Activated naive CD4-positive, alpha-beta T cell treated with anti-CD3 and anti-CD28 coated beads, Interleukin-2, amount 10 ng/mL, durations not matched to agents 7 days and 5 days (primary cell): ENCODE results near the gene ELSPBP1.
A peak's percentile ranks its signal among the peaks of the same experiment; 100 is the strongest.

Experiments used
- CTCF ChIA-PET: fragments of 350-600 bp; sonication (Branson Sonifier 250); formaldehyde crosslinking; loops from one replicate; lab custom pipeline; 2021; ENCODE audit warnings: antibody characterized with exemption; lab: Charles Lee
- DNase-seq: peaks from one replicate; pipeline ENCODE4 v3.0.0-alpha.2; 2020
- H3K27ac Mint-ChIP-seq: one replicate; pipeline ENCODE4 v1.8.0; 2021; ENCODE audit warnings: mild to moderate bottlenecking, moderate library complexity, mixed read lengths
- H3K27me3 Mint-ChIP-seq: one replicate; pipeline ENCODE4 v1.8.0; 2021; ENCODE audit warnings: mild to moderate bottlenecking, mixed read lengths
- H3K36me3 Mint-ChIP-seq: one replicate; pipeline ENCODE4 v1.8.0; 2021; ENCODE audit warnings: mixed read lengths
- H3K4me1 Mint-ChIP-seq: one replicate; pipeline ENCODE4 v1.8.0; 2021; ENCODE audit warnings: mixed read lengths
- H3K4me3 Mint-ChIP-seq: one replicate; pipeline ENCODE4 v1.8.0; 2021; ENCODE audit warnings: mild to moderate bottlenecking, moderate library complexity, mixed read lengths
- H3K9me3 Mint-ChIP-seq: one replicate; pipeline ENCODE4 v1.8.0; 2021; ENCODE audit warnings: mixed read lengths

ELSPBP1 gene

GRCh38 chr19:48023011-48023410 lies 28.6 kb downstream of the ELSPBP1 start:
- DNase-seq = no peak
- peaks cover 33% of the 10 kb centered on the region for H3K27me3 Mint-ChIP-seq
- CTCF ChIA-PET = interaction anchor here (0.6 kb wide), 1 partner anchor 37 kb away, joined by 4 read pairs; no protein-coding TSS in a partner anchor
- no peaks in the 10 kb centered on the region for H3K36me3 Mint-ChIP-seq
- H3K9me3 Mint-ChIP-seq = no peaks in the 10 kb centered on the region
- H3K4me1 Mint-ChIP-seq = no peaks in the 10 kb centered on the region
- no peak overlapping the region for H3K4me3 Mint-ChIP-seq
- H3K27ac Mint-ChIP-seq = no peak overlapping the region

- Mint-ChIP-seq H3K27me3 (peaks cover 36% of the 10 kb centered on the region), H3K36me3 (no peaks in the 10 kb centered on the region), H3K4me1 (no peaks in the 10 kb centered on the region), H3K4me3 (no peak overlapping the region), H3K27ac (no peak overlapping the region), H3K9me3 (no peaks in the 10 kb centered on the region)
- CTCF ChIA-PET = no interaction called here
- DNase-seq = no peak
These were observed 29.1 kb downstream of the ELSPBP1 start for GRCh38 chr19:48023518-48023917.

- H3K9me3 Mint-ChIP-seq = no peaks in the 10 kb centered on the region
- no peak overlapping the region for H3K4me3 Mint-ChIP-seq
- DNase-seq = no peak
- CTCF ChIA-PET = no interaction called here
- H3K36me3 Mint-ChIP-seq = no peaks in the 10 kb centered on the region
- no peak overlapping the region for H3K27ac Mint-ChIP-seq
- H3K27me3 Mint-ChIP-seq = peaks cover 43% of the 10 kb centered on the region
- H3K4me1 Mint-ChIP-seq = peaks cover 8% of the 10 kb centered on the region
These were observed 31.0 kb downstream of the ELSPBP1 start for GRCh38 chr19:48025480-48025879.

- no peak overlapping the region for H3K4me3 Mint-ChIP-seq
- peaks cover 34% of the 10 kb centered on the region for H3K27me3 Mint-ChIP-seq
- CTCF ChIA-PET = no interaction called here
- DNase-seq = no peak
- no peaks in the 10 kb centered on the region for H3K9me3 Mint-ChIP-seq
- H3K4me1 Mint-ChIP-seq = peaks cover 8% of the 10 kb centered on the region
- no peaks in the 10 kb centered on the region for H3K36me3 Mint-ChIP-seq
- H3K27ac Mint-ChIP-seq = no peak overlapping the region
These were observed 35.0 kb downstream of the ELSPBP1 start for GRCh38 chr19:48029431-48029830.

GRCh38 chr19:48030073-48030472 lies 35.6 kb downstream of the ELSPBP1 start:
- no peak overlapping the region for H3K4me3 Mint-ChIP-seq
- no peak for DNase-seq
- H3K9me3 Mint-ChIP-seq = no peaks in the 10 kb centered on the region
- H3K36me3 Mint-ChIP-seq = no peaks in the 10 kb centered on the region
- peaks cover 8% of the 10 kb centered on the region for H3K4me1 Mint-ChIP-seq
- CTCF ChIA-PET = no interaction called here
- H3K27ac Mint-ChIP-seq = no peak overlapping the region
- peaks cover 30% of the 10 kb centered on the region for H3K27me3 Mint-ChIP-seq

- CTCF ChIA-PET = no interaction called here
- Mint-ChIP-seq H3K9me3 (peaks cover 8% of the 10 kb centered on the region), H3K4me3 (no peak overlapping the region), H3K27me3 (peaks cover 13% of the 10 kb centered on the region), H3K36me3 (no peaks in the 10 kb centered on the region), H3K4me1 (peaks cover 8% of the 10 kb centered on the region), H3K27ac (no peak overlapping the region)
- DNase-seq = no peak
These were observed 39.2 kb downstream of the ELSPBP1 start for GRCh38 chr19:48033604-48034003.

- Mint-ChIP-seq H3K36me3 (no peaks in the 10 kb centered on the region), H3K4me3 (no peak overlapping the region), H3K9me3 (peaks cover 13% of the 10 kb centered on the region), H3K4me1 (no peaks in the 10 kb centered on the region), H3K27me3 (peaks cover 13% of the 10 kb centered on the region), H3K27ac (no peak overlapping the region)
- DNase-seq = no peak
- CTCF ChIA-PET = no interaction called here
These were observed 42.3 kb downstream of the ELSPBP1 start for GRCh38 chr19:48036765-48037164.

- CTCF ChIA-PET = no interaction called here
- peaks cover 12% of the 10 kb centered on the region for H3K9me3 Mint-ChIP-seq
- H3K27ac Mint-ChIP-seq = no peak overlapping the region
These were observed 47.6 kb downstream of the ELSPBP1 start for GRCh38 chr19:48041877-48042580.

GRCh38 chr19:48043675-48044258 lies 49.3 kb downstream of the ELSPBP1 start, which contains the start of gene CABP5:
CABP5 (minus strand) TSS chr19:48044079; CDS start chr19:48043922, 157 bp downstream.
- H3K27me3 Mint-ChIP-seq = peaks cover 23% of the 10 kb centered on the region
- H3K4me1 Mint-ChIP-seq = no peaks in the 10 kb centered on the region
- CTCF ChIA-PET = no interaction called here
- H3K27ac Mint-ChIP-seq = peak within 1 kb of the TSS; percentile 5
- no peak within 1 kb of the TSS for H3K4me3 Mint-ChIP-seq
- no peak for DNase-seq
- no peaks in the 10 kb centered on the region for H3K36me3 Mint-ChIP-seq
- peaks cover 9% of the 10 kb centered on the region for H3K9me3 Mint-ChIP-seq

More at GRCh38 chr19:48041877-48042580, 47.6 kb downstream of the ELSPBP1 start:
- Mint-ChIP-seq H3K4me1 (no peaks in the 10 kb centered on the region), H3K27me3 (peaks cover 23% of the 10 kb centered on the region), H3K4me3 (no peak overlapping the region), H3K36me3 (no peaks in the 10 kb centered on the region)
- no peak for DNase-seq

GRCh38 chr19:48044561-48044960 lies 50.1 kb downstream of the ELSPBP1 start:
- CTCF ChIA-PET = no interaction called here
- H3K27me3 Mint-ChIP-seq = peaks cover 23% of the 10 kb centered on the region
- no peak overlapping the region for H3K4me3 Mint-ChIP-seq
- no peak overlapping the region for H3K27ac Mint-ChIP-seq
- H3K4me1 Mint-ChIP-seq = no peaks in the 10 kb centered on the region
- no peak for DNase-seq
- H3K9me3 Mint-ChIP-seq = peaks cover 5% of the 10 kb centered on the region
- no peaks in the 10 kb centered on the region for H3K36me3 Mint-ChIP-seq

- Mint-ChIP-seq H3K4me1 (no peaks in the 10 kb centered on the region), H3K27ac (no peak overlapping the region), H3K36me3 (no peaks in the 10 kb centered on the region), H3K27me3 (no peaks in the 10 kb centered on the region), H3K4me3 (no peak overlapping the region), H3K9me3 (no peaks in the 10 kb centered on the region)
- CTCF ChIA-PET = no interaction called here
- DNase-seq = no peak
These were observed 57.1 kb downstream of the ELSPBP1 start for GRCh38 chr19:48051335-48052033.

- CTCF ChIA-PET = no interaction called here
- no peaks in the 10 kb centered on the region for H3K9me3 Mint-ChIP-seq
- H3K4me1 Mint-ChIP-seq = no peaks in the 10 kb centered on the region
- H3K27me3 Mint-ChIP-seq = no peaks in the 10 kb centered on the region
- H3K27ac Mint-ChIP-seq = no peak overlapping the region
- H3K36me3 Mint-ChIP-seq = no peaks in the 10 kb centered on the region
- H3K4me3 Mint-ChIP-seq = no peak overlapping the region
- DNase-seq = no peak
These were observed 58.6 kb downstream of the ELSPBP1 start for GRCh38 chr19:48053076-48053475.

- no peak overlapping the region for H3K27ac Mint-ChIP-seq
- H3K36me3 Mint-ChIP-seq = no peaks in the 10 kb centered on the region
- H3K4me3 Mint-ChIP-seq = no peak overlapping the region
- H3K9me3 Mint-ChIP-seq = no peaks in the 10 kb centered on the region
- no peaks in the 10 kb centered on the region for H3K27me3 Mint-ChIP-seq
- H3K4me1 Mint-ChIP-seq = no peaks in the 10 kb centered on the region
- DNase-seq = no peak
- CTCF ChIA-PET = no interaction called here
These were observed 59.4 kb downstream of the ELSPBP1 start for GRCh38 chr19:48053856-48054255.

GRCh38 chr19:48059331-48059730 lies 64.9 kb downstream of the ELSPBP1 start:
- peak overlapping the region; percentile 2 for H3K27ac Mint-ChIP-seq
- no peaks in the 10 kb centered on the region for H3K9me3 Mint-ChIP-seq
- no peaks in the 10 kb centered on the region for H3K4me1 Mint-ChIP-seq
- no peak overlapping the region for H3K4me3 Mint-ChIP-seq
- CTCF ChIA-PET = no interaction called here
- DNase-seq = no peak
- H3K27me3 Mint-ChIP-seq = peaks cover 9% of the 10 kb centered on the region
- H3K36me3 Mint-ChIP-seq = no peaks in the 10 kb centered on the region

GRCh38 chr19:48060381-48060780 lies 65.9 kb downstream of the ELSPBP1 start:
- Mint-ChIP-seq H3K9me3 (no peaks in the 10 kb centered on the region), H3K4me3 (no peak overlapping the region)

More at GRCh38 chr19:48060381-48060780, 65.9 kb downstream of the ELSPBP1 start:
- Mint-ChIP-seq H3K27me3 (peaks cover 9% of the 10 kb centered on the region), H3K4me1 (no peaks in the 10 kb centered on the region), H3K27ac (no peak overlapping the region), H3K36me3 (no peaks in the 10 kb centered on the region)
- DNase-seq = no peak
- CTCF ChIA-PET = no interaction called here
